ENCODE data around the gene GPLD1. TPM values are rescaled to one million over a fixed set of nuclear protein-coding genes. Genes with fewer than 3 reads are reported as not detected.
A peak's percentile ranks its signal among the peaks of the same experiment; 100 is the strongest.

Gene GPLD1
- total RNA-seq, 1 donor from 2014 or later = 15.7 TPM

- TF ChIP-seq POLR2AphosphoS5 (IDR thresholded peaks at IDR 0.05; ENCODE audit: insufficient read depth in 1 of 2, low read depth in 1 of 2) (no peak), CTCF (IDR thresholded peaks at IDR 0.05) (no peak), POLR2A (IDR thresholded peaks at IDR 0.05) (no peak)
- Histone ChIP-seq H3K36me3 (peaks cover 0 to 48% of the 10 kb centered on the region in 2 donors), H3K27me3 (no peaks in the 10 kb centered on the region), H3K9me3 (no peaks in the 10 kb centered on the region), H3K4me3 (no peak overlapping the region), H3K4me1 (peaks cover 8% of the 10 kb centered on the region), H3K27ac (no peak overlapping the region)
- DNase-seq (ENCODE audit: extremely low spot score in 2 of 2) = no peak
- intact Hi-C loops (cut with DNase I) = no loop called here
Observed at GRCh38 chr6:24408719-24409410, 80.5 kb downstream of the GPLD1 start.

GRCh38 chr6:24405262-24405661 lies 84.1 kb downstream of the GPLD1 start:
- H3K27ac ChIP-seq = no peak overlapping the region
- no peak for TF ChIP-seq POLR2A (IDR thresholded peaks at IDR 0.05)
- TF ChIP-seq POLR2AphosphoS5 (IDR thresholded peaks at IDR 0.05; ENCODE audit: insufficient read depth in 1 of 2, low read depth in 1 of 2) = no peak
- TF ChIP-seq CTCF (IDR thresholded peaks at IDR 0.05) = no peak
- peaks cover 14% of the 10 kb centered on the region for H3K4me1 ChIP-seq
- no peaks in the 10 kb centered on the region for H3K9me3 ChIP-seq
- no peaks in the 10 kb centered on the region for H3K27me3 ChIP-seq
- H3K36me3 ChIP-seq = peaks cover 0 to 25% of the 10 kb centered on the region in 2 donors
- H3K4me3 ChIP-seq = no peak overlapping the region
- DNase-seq (ENCODE audit: extremely low spot score in 2 of 2) = no peak
- intact Hi-C loops (cut with DNase I) = no loop called here

GRCh38 chr6:24403501-24403824 lies 85.9 kb downstream of the GPLD1 start:
- Histone ChIP-seq H3K27ac (peak overlapping the region; percentile 86), H3K27me3 (no peaks in the 10 kb centered on the region), H3K4me3 (peak overlapping the region; percentile 89 to 93), H3K4me1 (peaks cover 14% of the 10 kb centered on the region), H3K9me3 (no peaks in the 10 kb centered on the region), H3K36me3 (peaks cover 0 to 16% of the 10 kb centered on the region in 2 donors)
- TF ChIP-seq POLR2AphosphoS5 (IDR thresholded peaks at IDR 0.05; ENCODE audit: insufficient read depth in 1 of 2, low read depth in 1 of 2) (no peak), POLR2A (IDR thresholded peaks at IDR 0.05) (no peak), CTCF (IDR thresholded peaks at IDR 0.05) (no peak)
- intact Hi-C loops (cut with DNase I) = no loop called here
- DNase-seq (ENCODE audit: extremely low spot score in 2 of 2) = no peak

- TF ChIP-seq POLR2A (IDR thresholded peaks at IDR 0.05) (peak in 1 of 2 donors; percentile 28), POLR2AphosphoS5 (IDR thresholded peaks at IDR 0.05; ENCODE audit: insufficient read depth in 1 of 2, low read depth in 1 of 2) (peak; percentile 85 to 87), CTCF (IDR thresholded peaks at IDR 0.05) (no peak)
- H3K9me3 ChIP-seq = no peaks in the 10 kb centered on the region
Observed at GRCh38 chr6:24402697-24403500, 86.5 kb downstream of the GPLD1 start, which contains the start of gene MRS2. TSS of gene MRS2 (plus strand) at chr6:24402936. CDS start at chr6:24403047, 111 bp downstream.

More at GRCh38 chr6:24402697-24403500, 86.5 kb downstream of the GPLD1 start, which contains the start of gene MRS2:
- Histone ChIP-seq H3K27ac (peak within 1 kb of the TSS; percentile 86), H3K4me1 (peaks cover 14% of the 10 kb centered on the region), H3K36me3 (peaks cover 0 to 16% of the 10 kb centered on the region in 2 donors), H3K4me3 (peak within 1 kb of the TSS; percentile 89 to 93), H3K27me3 (no peaks in the 10 kb centered on the region)
- intact Hi-C loops (cut with DNase I) = no loop called here
- peak; percentile 89 to 97 for DNase-seq (ENCODE audit: extremely low spot score in 2 of 2)

All from vagina (tissue), 2 donors.